ENCODE data around the gene CLEC2A.

Gene CLEC2A

DNA sequence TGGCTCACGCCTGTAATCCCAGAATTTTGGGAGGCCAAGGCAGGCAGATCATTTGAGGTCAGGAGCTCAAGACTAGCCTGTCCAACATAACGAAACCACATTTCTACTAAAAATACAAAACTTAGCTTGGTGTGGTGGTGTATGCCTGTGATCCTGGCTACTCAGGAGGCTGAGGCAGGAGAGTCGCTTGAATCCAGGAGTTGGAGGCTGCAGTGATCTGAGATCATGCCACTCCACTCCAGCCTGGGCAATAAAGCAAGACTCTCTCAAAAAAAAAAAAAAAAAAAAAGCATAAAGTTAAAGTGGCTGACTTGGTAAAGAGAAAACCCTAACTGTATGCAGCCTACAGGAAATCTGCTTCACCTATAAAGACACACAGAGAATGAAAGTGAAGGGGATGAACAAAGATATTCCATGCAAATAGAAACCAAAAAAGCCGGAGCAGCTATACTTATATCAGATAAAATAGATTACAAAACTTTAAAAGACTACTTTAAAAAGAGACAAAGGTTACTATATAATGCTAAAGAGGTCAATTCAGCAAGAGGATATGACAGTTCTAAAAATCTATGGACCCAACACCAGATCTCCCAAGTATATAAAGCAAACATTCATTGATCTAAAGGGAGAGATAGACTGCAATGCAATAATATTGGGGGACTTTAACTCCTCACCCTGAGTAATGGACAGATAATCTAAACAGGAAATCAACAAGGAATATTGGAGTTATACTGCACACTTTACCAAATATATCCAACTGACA lies 67.1 kb downstream of the CLEC2A start:
- no peak for FAIRE-seq
- DNase-seq (ENCODE audit: insufficient read length, low spot score), result no peak
- TF ChIP-seq, protein P1, sequence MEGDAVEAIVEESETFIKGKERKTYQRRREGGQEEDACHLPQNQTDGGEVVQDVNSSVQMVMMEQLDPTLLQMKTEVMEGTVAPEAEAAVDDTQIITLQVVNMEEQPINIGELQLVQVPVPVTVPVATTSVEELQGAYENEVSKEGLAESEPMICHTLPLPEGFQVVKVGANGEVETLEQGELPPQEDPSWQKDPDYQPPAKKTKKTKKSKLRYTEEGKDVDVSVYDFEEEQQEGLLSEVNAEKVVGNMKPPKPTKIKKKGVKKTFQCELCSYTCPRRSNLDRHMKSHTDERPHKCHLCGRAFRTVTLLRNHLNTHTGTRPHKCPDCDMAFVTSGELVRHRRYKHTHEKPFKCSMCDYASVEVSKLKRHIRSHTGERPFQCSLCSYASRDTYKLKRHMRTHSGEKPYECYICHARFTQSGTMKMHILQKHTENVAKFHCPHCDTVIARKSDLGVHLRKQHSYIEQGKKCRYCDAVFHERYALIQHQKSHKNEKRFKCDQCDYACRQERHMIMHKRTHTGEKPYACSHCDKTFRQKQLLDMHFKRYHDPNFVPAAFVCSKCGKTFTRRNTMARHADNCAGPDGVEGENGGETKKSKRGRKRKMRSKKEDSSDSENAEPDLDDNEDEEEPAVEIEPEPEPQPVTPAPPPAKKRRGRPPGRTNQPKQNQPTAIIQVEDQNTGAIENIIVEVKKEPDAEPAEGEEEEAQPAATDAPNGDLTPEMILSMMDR (IDR thresholded peaks at IDR 0.05; ENCODE audit: insufficient read depth, missing control alignments), result no peak

All from D721Med (cell line).